ENCODE results near the gene SLC6A7. TPM values are rescaled to one million over a fixed set of nuclear protein-coding genes. Genes with fewer than 3 reads are reported as not detected.

SLC6A7 gene
- total and polyA plus RNA-seq, 7 donors, result 0.46 to 10.8 (median 0.60) TPM; not detected in 4

DNA sequence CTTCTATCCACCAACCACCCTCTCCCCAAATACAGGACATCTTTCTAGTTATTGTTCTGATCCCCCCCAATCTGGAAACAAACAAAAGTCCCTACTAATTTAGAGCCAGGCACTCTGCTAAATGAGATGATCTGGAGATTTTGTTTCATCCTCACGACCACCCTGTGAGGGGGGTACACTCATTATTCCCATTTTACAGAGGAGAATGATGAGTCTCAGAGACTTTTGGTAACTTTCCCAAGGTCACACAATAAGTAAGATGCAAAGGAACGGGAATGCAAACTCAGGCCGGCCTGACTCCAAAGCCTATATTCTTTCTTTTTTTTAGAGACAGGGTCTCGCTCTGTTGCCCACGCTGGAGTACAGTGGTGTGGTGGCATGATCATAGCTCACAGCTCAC lies 43.6 kb upstream of the SLC6A7 start:
- H3K4me3 ChIP-seq, result no peak overlapping the region
- TF ChIP-seq, protein P1, sequence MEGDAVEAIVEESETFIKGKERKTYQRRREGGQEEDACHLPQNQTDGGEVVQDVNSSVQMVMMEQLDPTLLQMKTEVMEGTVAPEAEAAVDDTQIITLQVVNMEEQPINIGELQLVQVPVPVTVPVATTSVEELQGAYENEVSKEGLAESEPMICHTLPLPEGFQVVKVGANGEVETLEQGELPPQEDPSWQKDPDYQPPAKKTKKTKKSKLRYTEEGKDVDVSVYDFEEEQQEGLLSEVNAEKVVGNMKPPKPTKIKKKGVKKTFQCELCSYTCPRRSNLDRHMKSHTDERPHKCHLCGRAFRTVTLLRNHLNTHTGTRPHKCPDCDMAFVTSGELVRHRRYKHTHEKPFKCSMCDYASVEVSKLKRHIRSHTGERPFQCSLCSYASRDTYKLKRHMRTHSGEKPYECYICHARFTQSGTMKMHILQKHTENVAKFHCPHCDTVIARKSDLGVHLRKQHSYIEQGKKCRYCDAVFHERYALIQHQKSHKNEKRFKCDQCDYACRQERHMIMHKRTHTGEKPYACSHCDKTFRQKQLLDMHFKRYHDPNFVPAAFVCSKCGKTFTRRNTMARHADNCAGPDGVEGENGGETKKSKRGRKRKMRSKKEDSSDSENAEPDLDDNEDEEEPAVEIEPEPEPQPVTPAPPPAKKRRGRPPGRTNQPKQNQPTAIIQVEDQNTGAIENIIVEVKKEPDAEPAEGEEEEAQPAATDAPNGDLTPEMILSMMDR (IDR thresholded peaks at IDR 0.05), result no peak
- TF ChIP-seq POLR2A (IDR thresholded peaks at IDR 0.05) (no peak), POLR2AphosphoS5 (IDR thresholded peaks at IDR 0.05) (no peak), EP300 (IDR thresholded peaks at IDR 0.05) (no peak)
- H3K9me3 ChIP-seq, result no peaks in the 10 kb centered on the region
- H3K27me3 ChIP-seq, result no peaks in the 10 kb centered on the region
- peak overlapping the region; percentile 84 to 92 (median 87) for H3K27ac ChIP-seq
- DNase-seq, result no peak
- intact Hi-C loops (cut with DNase I), result no loop called here
- peaks cover 0 to 9% (median 0%) of the 10 kb centered on the region in 4 donors for H3K36me3 ChIP-seq
- peaks cover 0 to 77% (median 62%) of the 10 kb centered on the region in 4 donors for H3K4me1 ChIP-seq
- 91% methylated on average over 5 of the region's 5 CpGs for WGBS, 2 donors

DNA sequence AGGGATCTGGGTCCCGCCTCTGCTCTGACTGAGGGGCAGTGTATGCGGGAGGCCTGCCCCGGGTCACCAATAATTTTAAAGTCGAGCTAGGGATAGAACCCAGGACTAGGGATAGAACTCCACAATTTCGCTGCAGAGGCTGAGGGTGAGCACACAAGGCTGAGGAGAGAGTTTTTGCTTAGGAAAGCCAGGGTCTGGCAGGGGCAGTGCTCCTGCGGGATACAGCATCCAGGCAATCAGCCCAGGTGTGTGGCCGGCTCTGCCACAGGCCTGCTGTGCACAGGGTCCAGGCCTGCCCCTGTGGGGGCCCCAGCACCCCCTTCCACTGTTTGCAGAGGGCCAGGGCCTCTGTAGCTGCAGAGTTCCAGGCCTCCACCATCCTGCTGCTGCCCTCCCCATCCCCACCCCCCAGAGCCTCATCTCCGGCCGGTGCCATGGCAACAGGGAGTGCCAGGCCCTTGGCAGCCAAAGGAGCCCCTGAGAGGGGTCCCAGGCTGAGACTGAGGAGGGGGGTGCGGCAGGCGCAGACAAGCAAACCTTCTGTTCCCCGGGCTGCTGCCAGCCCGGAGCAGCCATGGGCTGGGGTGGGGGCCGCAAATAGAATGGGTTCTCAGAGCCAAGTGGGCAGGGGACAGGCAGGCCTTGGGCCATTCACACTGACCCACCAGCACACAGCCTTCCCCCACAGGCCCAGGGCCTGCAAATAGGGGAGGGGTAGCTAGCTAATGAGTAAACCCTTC lies 42.8 kb upstream of the SLC6A7 start:
- Histone ChIP-seq H3K36me3 (peaks cover 0 to 9% (median 0%) of the 10 kb centered on the region in 4 donors), H3K27ac (peak overlapping the region; percentile 60 to 92 (median 86)), H3K27me3 (no peaks in the 10 kb centered on the region), H3K4me1 (peaks cover 0 to 72% (median 54%) of the 10 kb centered on the region in 4 donors), H3K4me3 (no peak overlapping the region), H3K9me3 (no peaks in the 10 kb centered on the region)
- WGBS, 2 donors, result 86 to 91% methylated on average over 14 of the region's 14 CpGs
- TF ChIP-seq POLR2A (IDR thresholded peaks at IDR 0.05) (no peak), EP300 (IDR thresholded peaks at IDR 0.05) (no peak), POLR2AphosphoS5 (IDR thresholded peaks at IDR 0.05) (no peak)
- TF ChIP-seq, protein P1 (IDR thresholded peaks at IDR 0.05), result no peak
- intact Hi-C loops (cut with DNase I), result no loop called here
- peak; percentile 64 for DNase-seq

DNA sequence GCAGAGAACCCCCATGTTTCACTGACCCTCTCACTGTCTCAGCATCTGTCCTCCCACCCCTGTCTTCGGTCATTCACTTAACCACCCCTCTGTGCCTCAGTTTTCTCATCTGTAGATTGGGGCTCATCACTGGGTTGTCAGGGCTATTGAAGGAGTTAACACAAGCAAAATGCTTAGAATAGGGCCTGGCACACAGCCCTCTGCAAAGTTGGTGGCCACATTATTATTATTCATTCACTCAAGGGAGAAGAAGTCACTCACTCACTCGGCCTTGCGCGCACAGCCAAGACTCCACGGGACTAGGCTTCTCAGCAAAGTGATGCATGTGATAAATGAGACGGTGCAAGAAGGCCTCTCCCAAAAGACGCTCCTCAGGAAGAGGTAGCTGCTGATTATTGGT lies 42.2 kb upstream of the SLC6A7 start:
- Histone ChIP-seq H3K27me3 (no peaks in the 10 kb centered on the region), H3K36me3 (peaks cover 0 to 10% (median 0%) of the 10 kb centered on the region in 4 donors), H3K4me3 (no peak overlapping the region), H3K4me1 (peaks cover 0 to 72% (median 53%) of the 10 kb centered on the region in 4 donors), H3K27ac (peak overlapping the region; percentile 60 to 92 (median 86)), H3K9me3 (no peaks in the 10 kb centered on the region)
- DNase-seq, result peak; percentile 63
- 82 to 89% methylated on average over 7 of the region's 7 CpGs for WGBS, 2 donors
- TF ChIP-seq POLR2AphosphoS5 (IDR thresholded peaks at IDR 0.05) (no peak), POLR2A (IDR thresholded peaks at IDR 0.05) (no peak), EP300 (IDR thresholded peaks at IDR 0.05) (no peak)
- TF ChIP-seq, protein P1 (IDR thresholded peaks at IDR 0.05), result no peak
- intact Hi-C loops (cut with DNase I), result no loop called here

DNA sequence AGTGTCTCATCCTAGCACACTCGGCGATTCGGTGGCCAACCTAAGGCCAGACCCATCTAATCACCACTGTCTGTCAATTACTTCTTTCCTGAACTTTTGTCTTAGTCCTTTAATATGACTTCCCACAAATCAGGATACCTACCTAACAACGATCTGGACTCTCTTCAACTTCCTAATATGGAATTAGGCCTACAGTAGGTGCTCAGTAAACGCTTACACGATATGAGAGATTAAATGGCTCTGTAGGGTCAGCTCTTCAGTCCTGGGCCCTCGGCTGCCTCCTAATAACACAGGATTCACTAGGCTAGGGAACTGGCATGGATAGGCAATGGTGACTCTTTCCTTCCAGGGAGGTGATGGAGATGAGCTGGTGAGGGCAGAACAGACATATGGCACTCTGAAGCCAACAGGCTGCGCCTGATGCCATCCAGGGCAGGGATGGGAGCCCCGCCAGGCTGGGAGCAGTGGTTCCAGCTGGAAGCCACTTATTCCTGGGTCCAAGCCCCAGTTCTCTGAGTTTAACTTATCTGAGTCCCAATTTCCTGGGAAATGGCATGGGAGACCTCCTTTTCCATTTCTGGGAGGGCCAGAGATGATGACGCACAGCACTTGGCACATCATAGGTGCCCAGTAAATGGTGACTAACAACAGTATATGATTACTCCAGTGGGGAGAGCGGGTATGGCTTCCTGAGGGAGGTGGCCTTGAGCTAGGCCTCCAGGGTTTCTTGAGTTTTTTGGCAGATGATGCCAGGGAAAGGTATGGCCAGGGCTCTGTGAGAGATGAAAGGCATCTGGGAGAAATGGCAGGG lies 41.5 kb upstream of the SLC6A7 start:
- intact Hi-C loops (cut with DNase I), result no loop called here
- Histone ChIP-seq H3K4me3 (no peak overlapping the region), H3K27me3 (no peaks in the 10 kb centered on the region), H3K9me3 (no peaks in the 10 kb centered on the region), H3K27ac (peak overlapping the region; percentile 60 to 92 (median 86)), H3K36me3 (peaks cover 0 to 15% (median 0%) of the 10 kb centered on the region in 4 donors), H3K4me1 (peaks cover 0 to 72% (median 53%) of the 10 kb centered on the region in 4 donors)
- WGBS, 2 donors, result 89 to 91% methylated on average over 11 of the region's 11 CpGs
- DNase-seq, result no peak
- TF ChIP-seq POLR2AphosphoS5 (IDR thresholded peaks at IDR 0.05) (no peak), POLR2A (IDR thresholded peaks at IDR 0.05) (no peak), EP300 (IDR thresholded peaks at IDR 0.05) (no peak)

DNA sequence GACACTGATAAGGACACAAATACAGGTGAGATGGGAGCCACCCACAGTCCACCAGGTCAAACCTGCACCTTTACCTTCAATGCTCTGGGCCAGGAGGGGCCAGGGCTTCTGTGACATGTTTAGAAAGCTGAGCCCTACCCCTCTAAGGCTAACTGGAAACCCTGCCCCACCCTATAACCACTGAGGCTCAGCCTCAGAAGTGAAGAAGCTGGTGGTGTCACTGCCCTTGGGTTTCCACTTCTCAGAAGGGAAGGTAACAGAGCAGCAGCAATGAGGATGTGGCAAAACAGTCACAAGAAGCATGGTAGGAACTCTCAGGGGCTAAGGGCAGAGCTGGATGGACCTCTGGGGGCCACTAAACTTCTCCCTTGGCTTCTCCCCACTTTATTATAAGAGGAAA lies 40.2 kb upstream of the SLC6A7 start:
- Histone ChIP-seq H3K4me1 (peaks cover 0 to 68% (median 46%) of the 10 kb centered on the region in 4 donors), H3K27ac (peak overlapping the region; percentile 36 to 92 (median 86)), H3K27me3 (no peaks in the 10 kb centered on the region), H3K4me3 (no peak overlapping the region), H3K9me3 (no peaks in the 10 kb centered on the region), H3K36me3 (peaks cover 0 to 15% (median 0%) of the 10 kb centered on the region in 4 donors)
- DNase-seq, result no peak
- intact Hi-C loops (cut with DNase I), result no loop called here
- TF ChIP-seq POLR2A (IDR thresholded peaks at IDR 0.05) (no peak), POLR2AphosphoS5 (IDR thresholded peaks at IDR 0.05) (no peak), EP300 (IDR thresholded peaks at IDR 0.05) (no peak)
- TF ChIP-seq, protein P1 (IDR thresholded peaks at IDR 0.05), result no peak

All from sigmoid colon (tissue), 7 donors.